ENCODE data around the gene KRT32.

DNA sequence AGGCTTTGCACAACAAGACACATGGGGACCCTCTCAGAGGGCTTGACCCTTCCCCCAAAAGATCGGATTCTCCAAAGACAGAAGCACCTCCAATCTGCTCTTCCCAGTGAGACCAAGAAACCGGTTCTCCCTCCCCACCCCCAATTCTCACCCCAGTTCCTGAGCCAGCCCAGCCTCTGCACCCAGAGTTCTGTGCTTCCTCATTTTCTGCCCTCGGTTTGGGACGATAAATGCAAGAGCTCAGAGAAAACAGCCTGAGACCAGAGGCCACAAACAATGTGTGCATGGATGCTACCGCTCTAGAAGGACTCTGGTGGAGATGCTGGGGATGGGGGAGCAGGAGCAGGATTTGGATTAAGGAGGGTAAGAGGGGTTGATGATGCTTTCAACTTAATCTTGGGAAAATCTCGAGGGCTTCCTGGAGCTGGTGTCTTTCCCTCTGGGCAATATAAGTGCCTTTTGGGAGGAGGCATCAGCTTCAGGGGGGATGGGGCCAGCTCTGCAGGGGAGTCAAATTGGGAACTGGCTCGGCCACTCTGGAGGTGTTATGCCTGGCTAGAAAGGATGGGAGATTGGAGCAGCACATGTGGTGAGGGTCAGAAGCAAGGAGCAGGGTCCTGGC lies 45.5 kb upstream of the KRT32 start:
- TF ChIP-seq EZH2 (IDR thresholded peaks at IDR 0.05; ENCODE audit: insufficient read depth, poor library complexity, severe bottlenecking) (no peak), EZH2phosphoT487 (IDR thresholded peaks at IDR 0.05; ENCODE audit: insufficient read depth, low read depth) (no peak)

Data from GM23248 (cell line).